ENCODE results near the gene TGFB3.

Gene TGFB3

GRCh38 chr14:75985618-75986438, 4.0 kb upstream of the TGFB3 start, which contains the start of gene IFT43:
Gene IFT43 (plus strand): TSS chr14:75985763. CDS start chr14:75985787, 24 bp downstream.
- DNase-seq, result peak; percentile 46

- no peak for DNase-seq
Measured at GRCh38 chr14:75984674-75985073, 2.9 kb upstream of the TGFB3 start.

GRCh38 chr14:75983019-75983358, 1.2 kb upstream of the TGFB3 start:
- no peak for DNase-seq

GRCh38 chr14:75982266-75983018, 647 bp upstream of the TGFB3 start:
- peak; percentile 50 for DNase-seq

GRCh38 chr14:75980856-75981255, 939 bp downstream of the TGFB3 start:
- DNase-seq, result no peak

GRCh38 chr14:75979648-75980565, 1.9 kb downstream of the TGFB3 start:
- DNase-seq, result no peak

- DNase-seq, result no peak
Measured at GRCh38 chr14:75979071-75979571, 2.7 kb downstream of the TGFB3 start.

- DNase-seq, result no peak
Measured at GRCh38 chr14:75978249-75978731, 3.5 kb downstream of the TGFB3 start.

- no peak for DNase-seq
Measured at GRCh38 chr14:75977582-75977943, 4.2 kb downstream of the TGFB3 start.

GRCh38 chr14:75976826-75977581, 4.8 kb downstream of the TGFB3 start:
- no peak for DNase-seq

- no peak for DNase-seq
Measured at GRCh38 chr14:75972801-75973421, 8.9 kb downstream of the TGFB3 start.

- DNase-seq, result no peak
Measured at GRCh38 chr14:75971509-75971908, 10.3 kb downstream of the TGFB3 start.

- DNase-seq, result no peak
Measured at GRCh38 chr14:75970989-75971388, 10.8 kb downstream of the TGFB3 start.

GRCh38 chr14:75969891-75970290, 11.9 kb downstream of the TGFB3 start:
- no peak for DNase-seq

- no peak for DNase-seq
Measured at GRCh38 chr14:75969126-75969525, 12.7 kb downstream of the TGFB3 start.

GRCh38 chr14:75968456-75968855, 13.3 kb downstream of the TGFB3 start:
- DNase-seq, result no peak

- no peak for DNase-seq
Measured at GRCh38 chr14:75967866-75968265, 13.9 kb downstream of the TGFB3 start.

- no peak for DNase-seq
Measured at GRCh38 chr14:75961662-75962061, 20.1 kb downstream of the TGFB3 start.

GRCh38 chr14:75960231-75960630, 21.6 kb downstream of the TGFB3 start:
- DNase-seq, result no peak

- DNase-seq, result no peak
Measured at GRCh38 chr14:75959031-75959430, 22.8 kb downstream of the TGFB3 start.

- DNase-seq, result no peak
Measured at GRCh38 chr14:75952489-75952888, 29.3 kb downstream of the TGFB3 start.

GRCh38 chr14:75946785-75947184, 35.0 kb downstream of the TGFB3 start:
- DNase-seq, result no peak

Data from GDM1 (cell line).